Measurements from ENCODE around the gene DHRS7C.

The DHRS7C gene

GRCh38 chr17:9760266-9760665, 31.1 kb downstream of the DHRS7C start:
- DNase-seq: no peak

- DNase-seq: peak; percentile 17
These were observed 36.3 kb downstream of the DHRS7C start for GRCh38 chr17:9755083-9755482.

- DNase-seq: no peak
These were observed 40.9 kb downstream of the DHRS7C start for GRCh38 chr17:9750524-9750923.

GRCh38 chr17:9729735-9730420, 61.5 kb downstream of the DHRS7C start:
- DNase-seq: no peak

- DNase-seq: peak; percentile 72
These were observed 62.2 kb downstream of the DHRS7C start for GRCh38 chr17:9729034-9729650.

GRCh38 chr17:9728564-9728963, 62.8 kb downstream of the DHRS7C start:
- no peak for DNase-seq

GRCh38 chr17:9728005-9728404, 63.4 kb downstream of the DHRS7C start:
- DNase-seq: no peak

- DNase-seq: no peak
These were observed 65.1 kb downstream of the DHRS7C start for GRCh38 chr17:9726291-9726690.

- DNase-seq: no peak
These were observed 65.8 kb downstream of the DHRS7C start for GRCh38 chr17:9725575-9725974.

All from NCI-H82 (cell line).